DMS114 treated with DMSO at 0.1 percent for 48 hours (cell line): ENCODE measurements around the gene H6PD.
"Not testable (repeated sequence)": the region's sequence is repeated elsewhere in the genome, so short reads cannot be mapped to it uniquely, and the experiment has no call there.

Source experiments
- DNase-seq: peaks from one replicate; lab custom pipeline; 2025; ENCODE audit not compliant: unreplicated experiment; lab: John Stamatoyannopoulos, UW

Gene H6PD

GRCh38 chr1:9294910-9295636, 60.5 kb downstream of the H6PD start:
- no peak for DNase-seq

GRCh38 chr1:9295884-9296283, 61.3 kb downstream of the H6PD start:
- DNase-seq: no peak

GRCh38 chr1:9296850-9297249, 62.3 kb downstream of the H6PD start:
- DNase-seq: no peak

- DNase-seq: no peak
These were observed 63.3 kb downstream of the H6PD start for GRCh38 chr1:9297831-9298230.

DNA sequence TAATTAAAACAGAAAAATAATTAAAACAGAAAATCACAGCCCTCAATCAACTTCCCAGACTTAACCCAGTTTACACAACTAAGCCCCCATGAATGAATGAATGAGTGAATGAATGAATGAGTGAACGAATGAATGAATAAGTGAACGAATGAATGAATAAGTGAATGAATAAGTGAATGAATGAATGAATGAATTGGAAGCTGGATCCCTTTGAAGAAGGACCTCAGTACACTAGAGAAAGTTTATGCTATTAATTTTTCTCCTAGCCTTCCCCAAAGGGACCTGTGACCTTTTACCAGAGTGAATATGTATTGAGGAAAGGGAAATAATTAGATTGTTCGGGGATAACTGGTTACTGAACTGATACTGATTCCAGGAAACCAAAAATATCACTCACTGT, 63.7 kb downstream of the H6PD start:
- no peak for DNase-seq

DNA sequence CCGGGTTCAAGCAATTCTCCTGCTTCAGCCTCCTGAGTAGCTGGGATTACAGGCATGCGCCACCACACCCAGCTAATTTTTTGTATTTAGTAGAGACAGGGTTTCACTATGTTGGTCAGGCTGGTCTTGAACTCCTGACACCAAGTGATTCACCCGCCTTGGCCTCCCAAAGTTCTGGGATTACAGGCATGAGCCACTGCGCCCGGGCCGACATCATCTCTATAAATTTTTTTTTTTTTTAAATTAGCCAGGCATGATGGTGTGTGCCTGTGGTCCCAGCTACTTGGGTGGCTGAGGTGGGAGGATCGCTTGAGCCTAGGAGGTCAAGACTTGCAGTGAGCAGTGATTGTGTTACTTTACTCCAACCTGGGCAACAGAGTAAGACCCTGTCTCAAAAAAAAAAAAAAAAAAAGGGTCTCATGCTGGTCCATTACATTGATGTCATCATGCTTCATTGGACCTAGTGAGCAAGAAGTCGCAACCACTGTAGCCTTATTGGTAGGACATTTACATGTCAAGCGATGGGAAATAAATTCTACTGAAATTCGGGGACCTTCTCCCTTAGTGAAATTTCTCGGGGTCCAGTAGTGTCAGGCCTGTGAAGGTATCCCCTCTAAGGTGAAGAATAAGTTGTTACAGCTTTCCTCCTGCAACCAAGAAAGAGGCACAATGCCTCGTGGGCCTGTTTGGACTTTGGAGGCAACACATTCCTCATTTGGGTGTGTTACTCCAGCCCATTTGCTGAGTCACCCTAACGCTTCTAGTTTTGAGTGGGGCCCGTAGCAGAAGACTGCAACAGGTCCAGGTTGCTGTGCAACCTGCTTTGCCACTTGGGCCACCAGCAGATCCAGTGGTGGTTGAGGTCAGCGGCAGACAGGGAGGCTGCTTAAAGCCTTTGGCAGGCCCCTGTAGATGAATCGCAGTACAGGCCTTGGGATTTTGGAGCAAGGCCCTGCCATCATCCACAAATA, 65.3 kb downstream of the H6PD start:
- not testable (repeated sequence) for DNase-seq

DNA sequence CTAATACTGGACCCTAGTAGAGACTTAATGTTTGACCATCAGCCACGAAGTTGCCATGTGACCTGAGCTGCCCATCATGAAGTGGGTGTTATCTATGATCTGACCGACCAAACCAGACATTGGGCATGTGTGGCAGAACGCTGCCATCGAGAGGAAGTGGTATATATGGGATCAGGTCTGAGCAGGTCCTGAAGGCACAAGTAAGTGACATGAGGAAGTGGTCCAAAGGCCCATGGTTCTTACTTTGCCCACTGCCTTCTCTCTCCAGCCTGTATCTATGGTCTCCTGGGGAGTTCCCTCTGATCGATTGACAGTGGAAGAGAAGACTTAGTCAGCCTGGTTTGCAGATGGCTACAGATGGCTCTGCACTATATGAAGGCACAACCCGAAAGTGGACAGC, 66.0 kb downstream of the H6PD start:
- DNase-seq: no peak

DNA sequence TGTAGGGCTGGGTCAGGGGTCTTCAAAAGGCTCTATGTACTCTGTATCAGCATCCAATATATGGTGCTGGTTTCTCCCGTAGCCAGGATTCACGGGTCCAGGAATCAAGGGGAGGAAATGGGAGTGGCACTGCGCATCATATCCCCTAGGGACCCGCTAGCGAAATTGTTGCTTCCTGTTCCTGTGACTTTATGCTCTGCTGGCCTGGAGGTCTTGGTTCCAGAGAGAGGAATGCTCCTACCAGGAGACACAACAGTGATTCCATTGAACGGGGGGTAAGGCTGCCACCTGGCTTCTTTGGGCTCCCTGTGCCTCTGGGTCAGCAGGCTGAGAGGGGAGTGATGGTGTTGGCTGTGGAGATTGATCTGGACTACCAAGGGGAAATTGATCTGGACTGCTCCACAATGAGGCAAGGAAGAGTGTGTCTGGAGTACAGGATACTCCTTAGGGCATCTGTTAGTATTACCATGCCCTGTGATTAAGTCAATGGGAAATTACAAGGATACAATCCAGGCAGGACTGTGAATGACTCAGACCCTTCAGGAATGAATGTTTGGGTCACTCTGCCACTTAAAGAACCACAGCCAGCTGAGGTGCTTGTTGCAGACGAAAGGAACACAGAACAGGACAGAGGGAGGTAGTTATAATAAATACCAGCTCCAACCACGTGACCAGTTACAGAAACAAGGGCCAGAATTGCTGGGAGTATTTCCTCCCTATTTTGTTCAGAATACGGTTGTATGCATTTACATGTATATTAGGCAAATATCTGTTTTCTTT, 68.4 kb downstream of the H6PD start:
- no peak for DNase-seq

DNA sequence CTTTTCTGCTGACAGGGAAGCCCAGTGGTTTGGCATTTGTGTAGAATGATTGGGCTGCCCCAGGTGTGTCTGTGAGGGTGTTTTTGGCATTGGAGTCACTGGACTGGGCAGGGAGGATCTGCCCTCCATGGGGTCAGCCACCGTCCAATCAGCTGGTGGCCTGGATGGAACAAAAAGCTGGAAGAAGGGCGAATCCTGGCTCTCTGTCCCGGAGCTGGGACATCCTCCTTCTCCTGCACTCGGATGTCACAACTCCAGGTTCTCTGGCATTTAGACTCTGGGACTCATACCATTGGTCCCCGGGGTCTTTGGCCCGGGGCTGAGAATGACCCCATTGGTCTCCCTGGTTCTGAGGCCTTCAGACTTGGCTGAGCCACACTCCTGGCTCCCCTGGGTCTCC, 69.3 kb downstream of the H6PD start:
- no peak for DNase-seq

GRCh38 chr1:9305216-9305615, 70.6 kb downstream of the H6PD start:
- no peak for DNase-seq

GRCh38 chr1:9306006-9306405, 71.4 kb downstream of the H6PD start:
- no peak for DNase-seq

- DNase-seq: no peak
These were observed 72.7 kb downstream of the H6PD start for GRCh38 chr1:9307303-9307702.

DNA sequence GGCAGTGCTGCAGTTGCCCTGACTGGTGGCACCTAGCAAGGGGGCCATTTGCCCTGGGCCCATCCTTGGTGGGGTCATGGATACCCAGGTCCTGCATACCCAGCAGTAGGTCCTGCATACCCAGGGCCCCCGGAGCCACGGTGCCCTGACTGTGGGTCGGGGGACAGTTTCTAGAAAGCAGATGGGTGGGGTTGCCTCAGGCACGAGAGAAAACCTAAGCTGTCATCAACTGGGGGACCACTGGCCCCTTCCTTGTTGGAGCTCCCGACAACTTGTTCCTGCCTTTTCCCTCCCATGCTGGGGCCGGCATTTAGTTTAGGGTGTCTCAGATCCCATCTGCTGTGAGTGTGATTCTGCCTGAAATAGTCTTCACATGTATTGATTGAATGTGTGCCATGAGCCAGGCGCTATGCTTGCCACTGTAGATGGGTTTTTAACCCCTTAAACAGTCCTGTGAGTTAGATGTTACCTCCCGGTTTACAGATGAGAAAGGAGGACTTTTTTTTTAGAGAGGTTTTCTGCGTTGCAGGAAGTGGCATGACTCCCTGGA, 73.7 kb downstream of the H6PD start:
- DNase-seq: no peak

GRCh38 chr1:9309080-9309479, 74.5 kb downstream of the H6PD start:
- DNase-seq: no peak

GRCh38 chr1:9309991-9310390, 75.4 kb downstream of the H6PD start:
- no peak for DNase-seq

- no peak for DNase-seq
These were observed 76.5 kb downstream of the H6PD start for GRCh38 chr1:9311029-9311428.

DNA sequence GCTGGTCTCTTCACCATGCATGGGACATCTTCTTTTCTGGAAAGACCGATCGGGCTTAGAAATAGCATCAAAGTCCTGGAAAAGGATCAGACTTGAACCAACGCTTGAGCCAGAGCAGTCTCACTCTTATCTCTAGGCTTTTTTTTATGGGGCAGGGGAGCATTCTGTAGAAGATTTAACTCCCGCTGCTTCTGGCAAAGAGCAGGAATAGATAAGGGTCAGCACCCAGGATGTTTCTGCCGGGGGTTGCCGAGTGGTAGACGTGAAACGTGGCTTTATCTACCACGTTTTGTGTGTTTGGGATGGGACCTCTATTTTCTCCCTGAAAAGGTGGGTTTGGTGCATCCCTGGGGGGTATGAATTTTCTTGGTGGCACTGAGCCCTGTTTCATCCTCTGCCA, 76.9 kb downstream of the H6PD start:
- DNase-seq: no peak

DNA sequence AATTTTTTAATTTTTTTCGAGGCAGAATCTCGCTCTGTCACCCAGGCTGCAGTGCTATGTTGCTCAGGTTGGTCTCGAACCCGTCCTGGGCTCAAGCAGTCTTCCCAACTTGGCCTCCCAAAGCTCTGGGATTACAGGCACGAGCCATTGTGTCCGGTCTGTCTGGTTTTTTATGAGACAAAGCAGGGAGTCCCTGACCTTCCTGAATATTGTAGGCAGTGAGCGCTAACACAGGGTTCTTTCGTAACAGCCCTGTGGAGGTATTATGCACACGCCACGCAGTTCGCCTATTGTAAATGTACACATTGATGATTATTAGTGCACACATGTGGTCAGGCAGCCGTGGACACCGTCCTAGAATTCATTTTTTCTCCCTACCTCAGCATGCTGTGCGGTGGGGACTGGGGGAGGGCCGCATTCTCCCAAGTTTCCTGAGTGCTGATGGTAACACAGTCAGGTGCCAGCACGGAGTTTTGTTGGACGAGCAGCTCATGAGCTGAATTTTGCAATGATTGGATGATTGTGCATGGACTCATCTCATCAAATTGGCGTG, 77.7 kb downstream of the H6PD start:
- no peak for DNase-seq

DNA sequence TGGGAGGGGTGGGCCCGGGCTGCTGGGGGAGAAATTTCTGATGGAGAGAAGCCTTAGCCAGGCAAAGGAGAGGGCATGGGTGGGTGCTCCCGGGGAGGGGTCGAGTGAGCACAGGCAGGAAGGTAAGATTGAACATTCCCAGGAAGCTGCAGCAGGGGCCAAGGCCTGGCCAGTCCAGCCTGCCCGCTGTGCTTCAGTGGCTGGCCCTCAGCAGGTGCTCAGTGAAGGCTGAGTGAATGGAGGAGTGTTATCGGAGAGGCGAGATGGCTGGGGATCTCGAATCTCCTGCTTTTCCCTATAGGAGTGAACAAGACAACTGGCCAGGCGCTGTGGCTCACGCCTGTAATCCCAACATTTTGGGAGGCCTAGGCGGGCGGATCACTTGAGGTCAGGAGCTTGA, 79.0 kb downstream of the H6PD start:
- no peak for DNase-seq

- no peak for DNase-seq
These were observed 79.5 kb downstream of the H6PD start for GRCh38 chr1:9314111-9314510.
